Testis (tissue), 3 donors: ENCODE results near the gene PCED1A. TPM values are rescaled to one million over a fixed set of nuclear protein-coding genes. Genes with fewer than 3 reads are reported as not detected.

Experiments used
- DNase-seq: peaks from one replicate; pipeline ENCODE4 v3.0.0-alpha.2; 2019
- H3K27ac ChIP-seq, 2 donors: fragments of 200-600 bp; sonication (generic); one replicate each; pipeline ENCODE4 v1.5.1; 2019
- H3K27me3 ChIP-seq: fragments of 200-600 bp; sonication (generic); one replicate; pipeline ENCODE4 v1.5.1; 2019
- H3K36me3 ChIP-seq: fragments of 200-600 bp; sonication (generic); one replicate; pipeline ENCODE4 v1.5.1; 2017; ENCODE audit warnings: low read depth; ENCODE audit errors: missing control alignments
- H3K4me1 ChIP-seq: fragments of 200-600 bp; sonication (generic); one replicate; pipeline ENCODE4 v1.5.1; 2019
- H3K4me3 ChIP-seq, 2 donors: fragments of 200-600 bp; sonication (generic); one replicate each; pipeline ENCODE4 v1.5.1; 2017 to 2019
- H3K9me3 ChIP-seq: fragments of 200-600 bp; sonication (generic); one replicate; pipeline ENCODE4 v1.5.1; 2017
- POLR2A ChIP-seq: fragments of 450-650 bp; IDR thresholded peaks from one replicate; pipeline ENCODE4 v1.6.1; 2017; ENCODE audit warnings: antibody characterized with exemption, mild to moderate bottlenecking, moderate library complexity
- WGBS, 2 donors: methylation state at CpG; one replicate each; pipeline ENCODE4 v1.1.5; 2018; 5-methylcytosine and 5-hydroxymethylcytosine counted together
- intact Hi-C: fragments of 100-400 bp; cut with DNase I; formaldehyde crosslinking; loops from one replicate; pipeline ENCODE4 v1.15.1; 2023; ENCODE audit warnings: low total_unique reads
- polyA plus RNA-seq: library from polyadenylated mRNA; stranded (reverse); fragments of 350-450 nt; fragmentation: Illumina TruSeq; extraction: RNeasy Lipid Tissue Mini Kit (QIAGEN cat#74804); gene quantifications from one replicate; pipeline ENCODE4 v1.2.3, GENCODE V29; 2014; ENCODE audit warnings: low read depth, low replicate concordance; ENCODE audit not compliant: insufficient read depth
- total RNA-seq, 2 donors: library from RNA; depleted of rRNA; stranded (reverse); fragments of >200 nt; gene quantifications; one replicate each; pipeline ENCODE4 v1.2.3, GENCODE V29; 2016
- TF ChIP-seq, protein P1 (sequence below), 3 experiments: fragments of 450-650 bp in 2 of 3; fragments of 200-600 bp in 1 of 3; sonication (generic) in 1 of 3; IDR thresholded peaks; one replicate each; pipeline ENCODE4 v1.5.1; 2016 to 2019; ENCODE audit warnings: antibody characterized with exemption in 3 of 3, mild to moderate bottlenecking in 2 of 3, moderate library complexity in 1 of 3

PCED1A gene
- total and polyA plus RNA-seq, 3 donors from 2014 or later, result 20.8 to 51.1 (median 46.0) TPM

DNA sequence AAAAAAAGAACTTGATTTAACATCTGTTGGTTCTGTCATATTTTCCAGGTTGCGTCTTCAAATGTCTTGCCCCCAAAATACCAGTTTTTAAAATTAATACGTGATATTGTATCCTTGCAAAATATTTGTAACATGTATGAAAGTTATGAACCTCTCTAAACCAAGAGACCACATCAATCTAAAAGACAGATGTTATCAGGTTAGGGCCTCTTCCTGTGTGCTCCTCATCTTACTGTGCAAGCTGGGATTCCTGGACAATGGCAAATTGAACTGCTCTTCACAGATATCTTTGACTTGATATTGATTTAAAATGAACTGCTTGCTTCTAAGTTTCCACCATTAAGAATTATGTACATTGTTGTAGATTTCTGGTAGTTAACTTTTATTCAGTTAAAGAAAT is 14.7 kb downstream of the PCED1A start:
- WGBS, 2 donors, result 93 to 94% methylated on average over 2 of the region's 2 CpGs
- H3K4me1 ChIP-seq, result no peaks in the 10 kb centered on the region

DNA sequence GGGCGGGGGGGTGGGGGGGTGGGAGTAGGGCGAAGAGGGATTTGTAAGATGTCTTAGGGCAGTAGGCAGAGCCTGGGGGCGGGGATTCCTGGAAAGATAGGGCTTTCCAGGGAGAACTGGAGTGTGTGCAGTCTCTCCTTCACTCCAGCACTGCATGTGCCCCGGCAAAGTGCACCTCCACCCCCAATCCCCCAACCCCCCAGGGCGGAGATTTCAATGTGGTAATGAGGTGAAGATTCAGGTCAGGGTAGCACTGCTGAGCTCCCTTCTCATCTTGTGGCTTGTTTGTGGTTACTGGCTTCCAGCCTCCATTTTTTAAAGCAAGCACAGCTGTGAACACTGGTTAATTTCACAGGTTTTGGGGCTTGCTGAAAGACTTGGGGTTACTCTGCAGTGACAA is 18.4 kb downstream of the PCED1A start:
- TF ChIP-seq, protein P1, sequence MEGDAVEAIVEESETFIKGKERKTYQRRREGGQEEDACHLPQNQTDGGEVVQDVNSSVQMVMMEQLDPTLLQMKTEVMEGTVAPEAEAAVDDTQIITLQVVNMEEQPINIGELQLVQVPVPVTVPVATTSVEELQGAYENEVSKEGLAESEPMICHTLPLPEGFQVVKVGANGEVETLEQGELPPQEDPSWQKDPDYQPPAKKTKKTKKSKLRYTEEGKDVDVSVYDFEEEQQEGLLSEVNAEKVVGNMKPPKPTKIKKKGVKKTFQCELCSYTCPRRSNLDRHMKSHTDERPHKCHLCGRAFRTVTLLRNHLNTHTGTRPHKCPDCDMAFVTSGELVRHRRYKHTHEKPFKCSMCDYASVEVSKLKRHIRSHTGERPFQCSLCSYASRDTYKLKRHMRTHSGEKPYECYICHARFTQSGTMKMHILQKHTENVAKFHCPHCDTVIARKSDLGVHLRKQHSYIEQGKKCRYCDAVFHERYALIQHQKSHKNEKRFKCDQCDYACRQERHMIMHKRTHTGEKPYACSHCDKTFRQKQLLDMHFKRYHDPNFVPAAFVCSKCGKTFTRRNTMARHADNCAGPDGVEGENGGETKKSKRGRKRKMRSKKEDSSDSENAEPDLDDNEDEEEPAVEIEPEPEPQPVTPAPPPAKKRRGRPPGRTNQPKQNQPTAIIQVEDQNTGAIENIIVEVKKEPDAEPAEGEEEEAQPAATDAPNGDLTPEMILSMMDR (IDR thresholded peaks at IDR 0.05), result no peak
- no peak for TF ChIP-seq POLR2A
- intact Hi-C loops, result no loop called here
- Histone ChIP-seq H3K36me3 (no peaks in the 10 kb centered on the region), H3K4me3 (no peak overlapping the region), H3K9me3 (no peaks in the 10 kb centered on the region), H3K27ac (no peak overlapping the region), H3K27me3 (no peaks in the 10 kb centered on the region), H3K4me1 (peaks cover 11% of the 10 kb centered on the region)
- WGBS, 2 donors, result 25 to 40% methylated on average over 3 to 5 of the region's 5 CpGs
- peak; percentile 12 for DNase-seq

More for the DNA sequence above, 14.7 kb downstream of the PCED1A start:
- H3K27ac ChIP-seq, result no peak overlapping the region
- no peaks in the 10 kb centered on the region for H3K27me3 ChIP-seq
- DNase-seq, result no peak
- no peak overlapping the region for H3K4me3 ChIP-seq
- TF ChIP-seq, protein P1 (IDR thresholded peaks at IDR 0.05), result no peak
- TF ChIP-seq POLR2A, result no peak
- no peaks in the 10 kb centered on the region for H3K9me3 ChIP-seq
- intact Hi-C loops, result no loop called here
- H3K36me3 ChIP-seq, result no peaks in the 10 kb centered on the region

DNA sequence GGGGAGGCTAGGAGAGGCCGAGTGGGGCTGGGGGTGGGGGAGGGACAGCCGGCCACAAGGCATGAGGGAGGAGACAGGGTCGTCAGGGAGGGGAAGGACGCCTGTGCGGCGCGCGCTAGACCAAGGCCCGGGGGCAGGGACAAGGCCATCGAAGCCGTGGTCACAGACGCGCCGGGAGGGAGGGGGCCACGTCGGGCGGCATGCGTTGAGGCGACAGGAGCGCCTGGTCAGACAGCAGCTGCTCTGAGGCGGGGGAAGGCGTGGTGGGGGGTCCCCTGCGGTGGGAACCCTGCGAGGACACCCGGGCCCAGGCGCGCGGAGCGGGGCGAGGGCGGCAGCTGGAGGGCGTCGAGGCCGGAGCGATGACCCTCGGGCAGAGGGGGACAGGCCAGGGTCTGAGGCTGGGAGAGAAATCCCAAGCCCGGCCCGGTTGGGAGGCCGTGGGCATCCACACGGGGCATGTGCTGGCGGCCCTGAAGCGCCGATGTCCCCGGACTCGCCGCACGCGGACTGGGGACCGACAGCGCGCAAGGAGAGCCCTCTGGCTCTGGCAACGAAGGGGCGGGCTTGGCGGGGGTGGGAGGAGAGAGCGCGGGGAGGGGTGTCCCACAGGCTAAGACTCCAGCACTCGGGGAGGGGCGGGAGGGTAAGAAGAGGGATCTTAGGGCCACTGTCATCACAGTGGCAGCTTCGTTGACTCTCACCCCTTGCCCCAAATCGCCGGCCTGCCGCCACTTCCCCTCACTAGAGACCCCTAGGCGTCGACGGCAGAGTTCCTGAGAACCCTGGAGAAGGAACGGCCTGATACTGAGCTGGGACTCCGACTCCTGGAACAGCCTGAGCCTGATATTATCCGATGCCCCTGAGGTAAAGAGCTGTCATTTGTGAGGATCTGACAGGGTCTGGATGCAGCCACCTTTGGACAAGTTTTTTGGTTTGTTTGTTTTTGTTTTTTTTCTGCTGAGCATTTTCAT is 19.3 kb downstream of the PCED1A start:
- TF ChIP-seq, protein P1 (IDR thresholded peaks at IDR 0.05), result no peak
- TF ChIP-seq POLR2A, result no peak
- Histone ChIP-seq H3K36me3 (no peaks in the 10 kb centered on the region), H3K9me3 (no peaks in the 10 kb centered on the region), H3K4me3 (peak overlapping the region; percentile 6 to 13), H3K4me1 (peaks cover 11% of the 10 kb centered on the region), H3K27me3 (no peaks in the 10 kb centered on the region), H3K27ac (no peak overlapping the region)
- intact Hi-C loops, result no loop called here
- WGBS, 2 donors, result 15 to 18% methylated on average over 32 to 68 of the region's 68 CpGs
- peak; percentile 14 for DNase-seq

DNA sequence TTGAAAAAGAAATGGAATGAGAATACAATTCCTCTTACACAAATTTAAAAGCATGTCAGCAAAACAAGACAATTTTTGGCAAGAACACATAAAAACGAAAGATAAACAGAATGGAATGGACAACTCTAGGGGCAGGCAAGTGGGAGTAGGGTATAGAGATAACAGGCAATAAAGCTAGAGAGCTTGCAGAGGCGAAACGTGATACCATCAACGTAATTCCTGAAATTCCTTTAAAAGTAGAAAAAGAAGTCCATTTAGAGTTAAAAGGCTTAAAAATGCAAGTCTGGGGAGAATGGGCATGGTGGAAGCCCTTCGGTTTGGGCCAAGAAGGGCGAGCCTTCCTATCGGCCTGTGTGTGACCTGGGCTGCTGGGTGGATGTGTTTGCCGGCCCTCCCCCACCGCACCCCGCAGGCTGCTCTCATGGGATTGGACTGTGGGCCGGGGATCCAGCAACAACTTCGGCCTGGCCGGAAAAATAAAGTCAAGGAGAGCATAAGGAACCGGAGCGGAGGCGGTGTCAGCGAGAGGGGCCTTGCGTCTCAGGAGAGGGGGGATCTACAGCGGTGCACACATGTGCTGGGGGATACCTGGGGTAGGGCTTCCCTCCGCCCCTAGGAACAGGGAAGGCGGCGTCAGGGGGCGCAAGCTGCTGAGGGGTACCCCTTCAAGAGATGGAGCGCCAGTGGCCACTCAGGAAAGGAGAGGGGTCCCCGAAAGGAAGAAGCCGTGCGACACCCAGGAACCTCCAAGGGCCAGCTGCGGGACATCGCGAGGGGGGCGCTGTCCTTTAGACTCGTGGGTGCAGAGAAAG is 20.2 kb downstream of the PCED1A start:
- H3K9me3 ChIP-seq, result no peaks in the 10 kb centered on the region
- peaks cover 11% of the 10 kb centered on the region for H3K4me1 ChIP-seq
- WGBS, 2 donors, result 6 to 14% methylated on average over 27 to 32 of the region's 32 CpGs
- peak; percentile 57 for DNase-seq
- intact Hi-C loops, result no loop called here
- no peak overlapping the region for H3K27ac ChIP-seq
- no peaks in the 10 kb centered on the region for H3K27me3 ChIP-seq
- H3K4me3 ChIP-seq, result peak overlapping the region in 1 of 2 donors; percentile 13
- no peaks in the 10 kb centered on the region for H3K36me3 ChIP-seq
- TF ChIP-seq, protein P1 (IDR thresholded peaks at IDR 0.05), result no peak
- no peak for TF ChIP-seq POLR2A
